HepG2 (cell line): ENCODE measurements around the gene DYNC2I2. TPM values are rescaled to one million over a fixed set of nuclear protein-coding genes. Genes with fewer than 3 reads are reported as not detected.

ENCODE experiments used
- AKAP8 ChIP-seq: sonication (generic); formaldehyde crosslinking; IDR thresholded peaks from 2 replicates; pipeline ENCODE4 v1.5.1; 2020; ENCODE audit warnings: mild to moderate bottlenecking, missing genetic modification reagents
- ATF3 ChIP-seq: sonication (generic); formaldehyde crosslinking; IDR thresholded peaks from 2 replicates; pipeline ENCODE4 v1.4.0; 2020; ENCODE audit warnings: missing genetic modification reagents
- HDAC1 ChIP-seq: sonication (generic); formaldehyde crosslinking; IDR thresholded peaks from 2 replicates; pipeline ENCODE4 v1.5.1; 2020; ENCODE audit warnings: mild to moderate bottlenecking, missing genetic modification reagents
- ISL2 ChIP-seq: sonication (generic); formaldehyde crosslinking; IDR thresholded peaks from 2 replicates; pipeline ENCODE4 v1.5.0; 2020; ENCODE audit warnings: missing genetic modification reagents
- KDM2A ChIP-seq: sonication (generic); formaldehyde crosslinking; IDR thresholded peaks from 2 replicates; pipeline ENCODE4 v1.4.0; 2020; ENCODE audit warnings: low read depth, missing genetic modification reagents, borderline replicate concordance
- PCBP2 ChIP-seq: fragments of 200-400 bp; formaldehyde crosslinking; optimal IDR thresholded peaks from 2 replicates; pipeline ENCODE3; 2018; ENCODE audit warnings: low read length, low read depth; ENCODE audit not compliant: poor library complexity, severe bottlenecking
- POGZ ChIP-seq: sonication (generic); formaldehyde crosslinking; IDR thresholded peaks from 2 replicates; pipeline ENCODE4 v1.4.0; 2020; ENCODE audit warnings: mild to moderate bottlenecking, missing genetic modification reagents
- SRSF1 ChIP-seq: fragments of 200-400 bp; formaldehyde crosslinking; optimal IDR thresholded peaks from 2 replicates; pipeline ENCODE3; 2017; ENCODE audit warnings: mild to moderate bottlenecking, low read depth, low read length, moderate library complexity
- TP53 ChIP-seq: sonication (generic); formaldehyde crosslinking; conservative IDR thresholded peaks from 2 replicates; pipeline ENCODE4 v1.4.0; 2020; ENCODE audit warnings: missing genetic modification reagents
- ZBTB4 ChIP-seq: sonication (generic); formaldehyde crosslinking; IDR thresholded peaks from 2 replicates; pipeline ENCODE4 v1.4.0; 2020; ENCODE audit warnings: missing genetic modification reagents, mild to moderate bottlenecking, borderline replicate concordance
- ZNF124 ChIP-seq: sonication (generic); formaldehyde crosslinking; IDR thresholded peaks from 2 replicates; pipeline ENCODE4 v1.4.0; 2020; ENCODE audit warnings: missing genetic modification reagents
- ZNF615 ChIP-seq: sonication (generic); formaldehyde crosslinking; IDR thresholded peaks from 2 replicates; pipeline ENCODE4 v1.5.0; 2020; ENCODE audit warnings: mild to moderate bottlenecking, missing genetic modification reagents, borderline replicate concordance
- ZNF652 ChIP-seq: IDR thresholded peaks from 2 replicates; pipeline ENCODE4 v1.6.1; 2016; ENCODE audit warnings: low read depth, borderline replicate concordance
- ZNF75D ChIP-seq: sonication (generic); formaldehyde crosslinking; IDR thresholded peaks from 2 replicates; pipeline ENCODE4 v1.8.1; 2023; ENCODE audit warnings: missing genetic modification reagents, mild to moderate bottlenecking, borderline replicate concordance
- polyA plus RNA-seq, 8 experiments: library from polyadenylated mRNA; depleted of rRNA in 3 of 8; stranded (reverse) in 7 of 8; unstranded in 1 of 8; fragments of >200 nt; fragmentation: Illumina TruSeq in 4 of 8; extraction: Trizol in 4 of 8; gene quantifications; 2 replicates each; pipeline versions ENCODE4 v1.2.1 to v1.2.3, GENCODE V29; 2011 to 2016; ENCODE audit warnings: low read depth in 4 of 8, missing spikeins in 1 of 8, mixed read lengths in 1 of 8; ENCODE audit not compliant: insufficient read depth in 1 of 8
- total RNA-seq, 5 experiments: library from RNA; depleted of rRNA; stranded (reverse); fragments of >200 nt; fragmentation: Illumina TruSeq; extraction: Trizol; gene quantifications; 2 replicates each; pipeline ENCODE4 v1.2.3, GENCODE V29; 2016; ENCODE audit warnings: low read depth in 1 of 5
- TF ChIP-seq, protein P1 (sequence below): sonication (generic); formaldehyde crosslinking; IDR thresholded peaks from 2 replicates; pipeline ENCODE4 v1.4.0; 2020; ENCODE audit warnings: missing genetic modification reagents
- TF ChIP-seq, protein P2 (sequence below), 2 experiments: sonication (generic) in 1 of 2; formaldehyde crosslinking in 1 of 2; IDR thresholded peaks; 2 replicates each; pipeline versions ENCODE4 v1.4.0 to v1.6.1; 2016 to 2020; ENCODE audit warnings: borderline replicate concordance in 1 of 2, low read depth in 1 of 2, mild to moderate bottlenecking in 1 of 2, missing genetic modification reagents in 1 of 2
- TF ChIP-seq, protein P3 (sequence below): sonication (generic); formaldehyde crosslinking; IDR thresholded peaks from 2 replicates; pipeline ENCODE4 v1.8.1; 2023; ENCODE audit warnings: mild to moderate bottlenecking, moderate library complexity, missing genetic modification reagents
- TF ChIP-seq, protein P4 (sequence below): sonication (generic); formaldehyde crosslinking; IDR thresholded peaks from 2 replicates; pipeline ENCODE4 v1.8.0; 2022; ENCODE audit warnings: mild to moderate bottlenecking, missing genetic modification reagents

DYNC2I2 gene
- total and polyA plus RNA-seq, 2 of the 13 experiments (the other 11 are each of a cell fraction or from before 2014, with no cell fraction given) = 13.7 to 40.2 TPM

- TF ChIP-seq ZBTB4 (CRISPR knock-in tag) (no peak), AKAP8 (no peak), HDAC1 (CRISPR knock-in tag) (peak; percentile 74), SRSF1 (no peak), ZNF124 (CRISPR knock-in tag) (no peak), ZNF615 (CRISPR knock-in tag) (no peak), ZNF75D (no peak), KDM2A (CRISPR knock-in tag) (0 out of 2 replicates have a peak, but pooled peaks have one; percentile 17), ISL2 (CRISPR knock-in tag) (no peak), PCBP2 (no peak), TP53 (CRISPR knock-in tag) (no peak), ZNF652 (no peak), POGZ (no peak), ATF3 (CRISPR knock-in tag) (no peak)
- TF ChIP-seq, protein P1, sequence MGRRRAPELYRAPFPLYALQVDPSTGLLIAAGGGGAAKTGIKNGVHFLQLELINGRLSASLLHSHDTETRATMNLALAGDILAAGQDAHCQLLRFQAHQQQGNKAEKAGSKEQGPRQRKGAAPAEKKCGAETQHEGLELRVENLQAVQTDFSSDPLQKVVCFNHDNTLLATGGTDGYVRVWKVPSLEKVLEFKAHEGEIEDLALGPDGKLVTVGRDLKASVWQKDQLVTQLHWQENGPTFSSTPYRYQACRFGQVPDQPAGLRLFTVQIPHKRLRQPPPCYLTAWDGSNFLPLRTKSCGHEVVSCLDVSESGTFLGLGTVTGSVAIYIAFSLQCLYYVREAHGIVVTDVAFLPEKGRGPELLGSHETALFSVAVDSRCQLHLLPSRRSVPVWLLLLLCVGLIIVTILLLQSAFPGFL (CRISPR knock-in tag) = no peak
- TF ChIP-seq, protein P2, sequence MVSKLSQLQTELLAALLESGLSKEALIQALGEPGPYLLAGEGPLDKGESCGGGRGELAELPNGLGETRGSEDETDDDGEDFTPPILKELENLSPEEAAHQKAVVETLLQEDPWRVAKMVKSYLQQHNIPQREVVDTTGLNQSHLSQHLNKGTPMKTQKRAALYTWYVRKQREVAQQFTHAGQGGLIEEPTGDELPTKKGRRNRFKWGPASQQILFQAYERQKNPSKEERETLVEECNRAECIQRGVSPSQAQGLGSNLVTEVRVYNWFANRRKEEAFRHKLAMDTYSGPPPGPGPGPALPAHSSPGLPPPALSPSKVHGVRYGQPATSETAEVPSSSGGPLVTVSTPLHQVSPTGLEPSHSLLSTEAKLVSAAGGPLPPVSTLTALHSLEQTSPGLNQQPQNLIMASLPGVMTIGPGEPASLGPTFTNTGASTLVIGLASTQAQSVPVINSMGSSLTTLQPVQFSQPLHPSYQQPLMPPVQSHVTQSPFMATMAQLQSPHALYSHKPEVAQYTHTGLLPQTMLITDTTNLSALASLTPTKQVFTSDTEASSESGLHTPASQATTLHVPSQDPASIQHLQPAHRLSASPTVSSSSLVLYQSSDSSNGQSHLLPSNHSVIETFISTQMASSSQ (IDR thresholded peaks at IDR 0.05; ENCODE audit: low read depth) = no peak
- TF ChIP-seq, protein P2 (CRISPR knock-in tag; IDR thresholded peaks at IDR 0.05; ENCODE audit: borderline replicate concordance) = no peak
- TF ChIP-seq, protein P3, sequence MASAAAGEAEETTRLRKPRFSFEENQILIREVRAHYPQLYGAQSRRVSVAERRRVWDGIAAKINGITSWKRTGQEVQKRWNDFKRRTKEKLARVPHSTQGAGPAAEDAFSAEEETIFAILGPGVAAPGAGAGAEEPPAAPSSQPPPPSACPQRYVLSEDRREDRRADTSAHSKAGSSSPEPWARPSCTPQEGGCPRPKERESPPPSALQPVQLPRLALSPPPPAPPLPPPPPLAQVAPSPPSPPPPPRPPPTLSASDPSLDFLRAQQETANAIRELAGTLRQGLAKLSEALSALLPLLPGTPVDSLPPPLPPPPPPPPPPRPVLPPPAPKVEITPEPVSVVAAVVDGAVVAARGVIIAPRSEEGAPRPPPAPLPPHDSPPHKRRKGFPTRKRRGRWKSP (CRISPR knock-in tag) = no peak
- TF ChIP-seq, protein P4, sequence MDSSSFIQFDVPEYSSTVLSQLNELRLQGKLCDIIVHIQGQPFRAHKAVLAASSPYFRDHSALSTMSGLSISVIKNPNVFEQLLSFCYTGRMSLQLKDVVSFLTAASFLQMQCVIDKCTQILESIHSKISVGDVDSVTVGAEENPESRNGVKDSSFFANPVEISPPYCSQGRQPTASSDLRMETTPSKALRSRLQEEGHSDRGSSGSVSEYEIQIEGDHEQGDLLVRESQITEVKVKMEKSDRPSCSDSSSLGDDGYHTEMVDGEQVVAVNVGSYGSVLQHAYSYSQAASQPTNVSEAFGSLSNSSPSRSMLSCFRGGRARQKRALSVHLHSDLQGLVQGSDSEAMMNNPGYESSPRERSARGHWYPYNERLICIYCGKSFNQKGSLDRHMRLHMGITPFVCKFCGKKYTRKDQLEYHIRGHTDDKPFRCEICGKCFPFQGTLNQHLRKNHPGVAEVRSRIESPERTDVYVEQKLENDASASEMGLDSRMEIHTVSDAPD = no peak
Measured at GRCh38 chr9:128636024-128636390, 20.6 kb downstream of the DYNC2I2 start (continued).
